H54 (cell line): ENCODE measurements around the gene TPCN1.

ENCODE experiments used
- DNase-seq: peaks from one replicate; pipeline ENCODE4 v3.0.0; 2011; ENCODE audit warnings: low spot score, mixed read lengths; ENCODE audit not compliant: insufficient read length
- FAIRE-seq: peaks from 3 replicates; lab custom pipeline; 2011; peaks lifted over from hg19 to GRCh38; lab: Jason Lieb, UNC
- POLR2A ChIP-seq: IDR thresholded peaks from 2 replicates; pipeline ENCODE4 v1.6.1; 2011; ENCODE audit warnings: low read depth, mild to moderate bottlenecking, low read length

Gene TPCN1

DNA sequence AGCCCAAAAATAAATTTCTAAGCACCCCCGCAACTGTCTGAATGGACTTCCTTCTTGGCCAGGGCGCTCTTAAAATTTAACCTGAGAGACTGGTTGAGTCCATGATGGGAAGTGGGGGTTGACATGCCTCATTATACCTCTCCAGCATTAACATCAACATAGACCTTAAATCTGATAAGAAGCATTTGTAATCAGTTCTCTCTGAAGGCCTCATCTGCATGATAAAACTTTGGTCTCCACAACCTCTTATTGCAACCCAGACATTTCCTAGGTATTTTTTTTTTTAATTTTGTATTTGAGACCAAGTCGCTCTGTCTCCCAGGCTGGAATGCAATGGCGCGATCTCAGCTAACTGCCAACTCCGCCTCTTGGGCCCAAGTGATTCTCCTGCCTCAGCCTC lies 124.1 kb downstream of the TPCN1 start:
- DNase-seq (no peak), FAIRE-seq (no peak)
- no peak for TF ChIP-seq POLR2A

DNA sequence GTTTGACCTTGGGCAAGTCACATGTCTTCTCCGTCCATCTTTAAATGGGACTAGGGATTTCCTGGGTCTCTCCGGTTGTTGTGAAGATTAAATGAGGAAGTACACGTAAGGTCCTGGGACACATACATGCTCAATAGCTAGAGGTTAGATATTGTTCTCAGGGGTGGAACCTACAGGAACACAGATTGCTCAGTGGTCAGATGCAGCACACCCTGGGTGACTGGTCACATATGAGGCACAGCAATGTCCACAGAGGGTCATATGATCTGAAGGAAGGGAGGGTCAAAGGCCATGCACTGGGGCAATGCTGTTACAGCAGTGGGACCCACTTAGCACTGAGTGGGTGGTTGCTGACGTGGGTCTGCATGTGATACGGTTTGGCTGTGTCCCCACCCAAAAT lies 125.1 kb downstream of the TPCN1 start:
- FAIRE-seq (no peak), DNase-seq (no peak)
- no peak for TF ChIP-seq POLR2A

DNA sequence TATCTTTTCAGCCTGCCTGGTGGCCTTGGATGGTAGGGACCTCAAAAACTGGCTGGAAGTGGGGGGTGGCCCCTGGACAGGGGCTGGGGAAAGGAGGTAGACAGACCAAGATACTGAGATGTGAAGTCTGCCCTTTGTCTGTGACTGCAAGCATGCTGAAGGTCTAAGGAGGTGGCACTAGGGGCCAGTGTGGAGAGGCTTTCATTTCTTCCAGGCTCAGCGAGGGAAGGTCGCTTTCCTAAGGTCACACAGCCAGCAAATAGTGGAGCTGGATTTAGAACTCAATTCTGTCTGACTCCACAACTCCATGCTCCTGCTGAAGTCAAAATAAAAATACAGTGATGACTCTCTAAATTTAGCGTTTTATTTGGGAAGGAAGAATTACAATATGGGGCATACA lies 125.8 kb downstream of the TPCN1 start:
- no peak for FAIRE-seq
- DNase-seq = no peak
- TF ChIP-seq POLR2A = no peak

DNA sequence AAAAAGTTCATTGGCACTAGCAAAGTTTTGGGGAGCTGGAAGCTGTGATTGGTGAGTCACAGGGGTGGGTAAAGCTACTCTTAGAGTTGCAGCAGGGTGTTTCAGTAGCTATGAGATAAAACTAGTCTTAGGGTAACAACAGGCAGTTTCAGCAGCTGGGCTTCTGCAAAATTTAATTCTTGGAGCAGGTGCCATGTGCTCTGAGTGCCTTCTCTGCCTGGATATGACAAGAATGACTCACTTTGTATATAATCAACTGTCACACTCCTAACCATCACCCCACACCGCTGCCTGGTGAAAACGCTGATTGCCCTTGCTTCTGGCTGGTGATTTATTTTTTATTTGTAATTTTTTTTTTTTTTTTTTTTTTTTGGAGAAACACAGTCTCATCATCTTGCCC lies 126.6 kb downstream of the TPCN1 start:
- DNase-seq (no peak), FAIRE-seq (no peak)
- TF ChIP-seq POLR2A = no peak
